ENCODE data around the gene RLBP1.
"Not testable (repeated sequence)": the region's sequence is repeated elsewhere in the genome, so short reads cannot be mapped to it uniquely, and the experiment has no call there.

Gene RLBP1

GRCh38 chr15:89221543-89221942 lies at the start of gene RLBP1:
RLBP1 (minus strand) TSS chr15:89221579; CDS start chr15:89218975, 2,604 bp downstream.
- no peak for TF ChIP-seq CTCF (conservative IDR thresholded peaks at IDR 0.05; ENCODE audit: low read depth, low read length)
- no peak within 1 kb of the TSS for H3K4me3 ChIP-seq (ENCODE audit: low read length)
- peak; percentile 71 for DNase-seq (ENCODE audit: low read depth)

DNA sequence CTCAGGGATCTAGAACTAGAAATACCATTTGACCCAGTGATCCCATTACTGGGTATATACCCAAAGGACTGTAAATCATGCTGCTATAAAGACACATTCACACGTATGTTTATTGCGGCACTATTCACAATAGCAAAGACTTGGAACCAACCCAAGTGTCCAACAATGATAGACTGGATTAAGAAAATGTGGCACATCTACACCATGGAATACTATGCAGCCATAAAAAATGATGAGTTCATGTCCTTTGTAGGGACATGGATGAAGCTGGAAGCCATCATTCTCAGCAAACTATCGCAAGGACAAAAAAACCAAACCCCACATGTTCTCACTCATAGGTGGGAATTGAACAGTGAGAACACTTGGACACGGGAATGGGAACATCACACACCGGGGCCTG lies 28.8 kb upstream of the RLBP1 start:
- H3K4me3 ChIP-seq (ENCODE audit: low read length); DNase-seq (ENCODE audit: low read depth): not testable (repeated sequence)

- no peak overlapping the region for H3K4me3 ChIP-seq (ENCODE audit: low read length)
- DNase-seq (ENCODE audit: low read depth) = no peak
- TF ChIP-seq CTCF (conservative IDR thresholded peaks at IDR 0.05; ENCODE audit: low read depth, low read length) = no peak
Observed at GRCh38 chr15:89248584-89248983, 27.2 kb upstream of the RLBP1 start.

DNA sequence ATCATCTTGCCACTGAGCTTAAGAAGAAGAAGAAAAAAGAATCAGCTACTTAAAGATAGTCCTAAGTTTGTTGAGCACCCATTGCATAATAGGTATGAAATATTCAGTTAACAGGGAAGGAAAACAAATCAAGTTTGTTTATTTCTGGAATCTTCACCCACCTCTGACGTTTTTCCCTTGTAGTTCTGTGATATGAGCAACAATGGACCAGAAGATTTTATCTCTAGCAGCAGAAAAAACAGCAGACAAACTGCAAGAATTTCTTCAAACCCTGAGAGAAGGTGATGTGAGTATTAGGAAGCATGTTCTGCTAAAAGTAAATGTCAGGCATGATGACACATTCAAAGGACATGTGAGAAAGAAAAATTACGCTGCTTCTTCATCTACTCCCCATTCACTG lies 26.1 kb upstream of the RLBP1 start:
- DNase-seq (ENCODE audit: low read depth) = no peak
- TF ChIP-seq CTCF (conservative IDR thresholded peaks at IDR 0.05; ENCODE audit: low read depth, low read length) = no peak
- no peak overlapping the region for H3K4me3 ChIP-seq (ENCODE audit: low read length)

GRCh38 chr15:89244574-89244903 lies 23.2 kb upstream of the RLBP1 start:
- TF ChIP-seq CTCF (conservative IDR thresholded peaks at IDR 0.05; ENCODE audit: low read depth, low read length) = no peak
- DNase-seq (ENCODE audit: low read depth) = no peak
- peak overlapping the region; percentile 90 for H3K4me3 ChIP-seq (ENCODE audit: low read length)

GRCh38 chr15:89243691-89244573 lies 22.6 kb upstream of the RLBP1 start, which contains the start of gene FANCI:
FANCI (plus strand) TSS chr15:89243979; CDS start chr15:89247648, 3,669 bp downstream.
- peak; percentile 50 for TF ChIP-seq CTCF (conservative IDR thresholded peaks at IDR 0.05; ENCODE audit: low read depth, low read length)
- DNase-seq (ENCODE audit: low read depth) = peak; percentile 74

GRCh38 chr15:89243046-89243690 lies 21.8 kb upstream of the RLBP1 start:
- peak overlapping the region; percentile 90 for H3K4me3 ChIP-seq (ENCODE audit: low read length)
- no peak for TF ChIP-seq CTCF (conservative IDR thresholded peaks at IDR 0.05; ENCODE audit: low read depth, low read length)
- no peak for DNase-seq (ENCODE audit: low read depth)

More at GRCh38 chr15:89243691-89244573, 22.6 kb upstream of the RLBP1 start, which contains the start of gene FANCI:
- H3K4me3 ChIP-seq (ENCODE audit: low read length) = peak within 1 kb of the TSS; percentile 90

- H3K4me3 ChIP-seq (ENCODE audit: low read length); DNase-seq (ENCODE audit: low read depth): not testable (repeated sequence)
Observed at GRCh38 chr15:89239883-89240810, 18.8 kb upstream of the RLBP1 start.
